ENCODE measurements around the gene CACNG5.
"Not testable (repeated sequence)": the region's sequence is repeated elsewhere in the genome, so short reads cannot be mapped to it uniquely, and the experiment has no call there.

CACNG5 gene

GRCh38 chr17:66855204-66855603 lies 20.3 kb downstream of the CACNG5 start:
- DNase-seq, result peak in 1 of 2 experiments; percentile 5

- no peak for DNase-seq
Observed at GRCh38 chr17:66858226-66859083, 23.5 kb downstream of the CACNG5 start.

GRCh38 chr17:66859353-66859752 lies 24.4 kb downstream of the CACNG5 start:
- no peak for DNase-seq

GRCh38 chr17:66860204-66860603 lies 25.3 kb downstream of the CACNG5 start:
- no peak for DNase-seq

- DNase-seq, result no peak
Observed at GRCh38 chr17:66863820-66864219, 28.9 kb downstream of the CACNG5 start.

DNA sequence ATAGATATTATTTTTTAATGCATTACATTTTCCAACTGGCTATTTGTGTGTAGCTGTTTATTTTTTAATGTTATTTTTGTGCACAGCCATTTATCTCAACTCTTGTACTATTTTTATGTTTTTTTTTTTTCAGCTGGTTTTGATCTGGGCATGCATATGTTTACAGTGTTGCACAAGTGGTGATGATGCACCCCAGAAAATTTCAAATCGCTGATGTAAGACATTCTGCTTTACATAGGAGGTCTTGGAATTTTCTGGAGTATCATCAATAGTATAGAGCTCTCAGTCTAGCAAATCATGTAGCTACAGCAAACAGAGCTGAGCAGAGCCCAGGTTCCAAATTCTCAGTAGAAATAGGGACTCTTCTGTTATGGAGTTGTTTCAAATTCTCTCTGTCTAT lies 30.2 kb downstream of the CACNG5 start:
- no peak for DNase-seq

GRCh38 chr17:66873962-66874361 lies 39.0 kb downstream of the CACNG5 start:
- DNase-seq, result no peak

DNA sequence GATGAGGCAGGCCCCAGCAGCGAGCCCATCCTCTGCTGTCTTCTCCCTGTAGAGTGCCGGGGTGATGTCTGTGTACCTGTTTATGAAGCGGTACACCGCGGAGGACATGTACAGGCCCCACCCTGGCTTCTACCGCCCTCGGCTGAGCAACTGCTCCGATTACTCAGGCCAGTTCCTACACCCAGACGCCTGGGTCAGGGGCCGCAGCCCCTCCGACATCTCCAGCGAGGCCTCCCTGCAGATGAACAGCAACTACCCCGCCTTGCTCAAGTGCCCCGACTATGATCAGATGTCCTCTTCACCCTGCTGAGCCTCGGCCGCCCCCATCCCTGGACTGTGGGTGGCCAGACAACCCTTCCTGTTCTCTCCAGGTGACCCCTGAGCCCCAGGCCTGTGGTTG lies 50.0 kb downstream of the CACNG5 start:
- no peak for DNase-seq

GRCh38 chr17:66885417-66885816 lies 50.5 kb downstream of the CACNG5 start:
- no peak for DNase-seq

DNA sequence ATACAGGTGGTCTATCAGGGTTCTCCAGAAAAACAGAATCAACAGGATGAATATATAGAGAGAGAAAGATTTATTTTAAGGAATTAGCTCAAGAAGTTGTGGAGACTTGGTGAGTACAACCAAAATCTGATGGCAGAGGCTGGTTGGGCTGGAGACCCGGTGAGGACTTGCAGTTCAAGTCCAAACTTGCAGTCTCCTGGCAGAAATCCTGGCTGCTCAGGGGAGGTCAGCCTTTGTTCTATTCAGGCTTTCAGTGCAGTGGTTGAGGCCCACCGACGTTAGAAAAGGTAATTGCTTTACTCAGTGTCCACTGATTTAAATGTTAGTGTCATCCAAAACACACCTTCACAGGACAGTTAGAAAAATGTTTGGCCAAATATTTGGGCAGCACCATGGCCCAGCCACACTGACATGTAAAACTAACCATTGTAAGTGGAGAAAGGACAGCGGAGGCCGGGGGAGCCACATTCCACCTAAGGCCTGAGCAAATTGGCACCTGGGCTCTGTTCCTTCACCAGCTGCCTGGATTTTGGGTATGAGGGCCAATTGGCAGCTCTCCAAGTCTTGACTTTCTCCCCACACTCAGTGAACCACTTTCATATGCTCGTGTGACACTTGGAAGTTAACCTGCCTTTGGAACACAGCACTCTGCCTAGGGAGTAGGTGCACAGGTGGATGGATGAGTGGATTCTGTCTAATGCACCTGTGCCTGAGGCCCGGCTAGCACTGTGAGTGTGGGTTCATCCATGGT lies 54.7 kb downstream of the CACNG5 start:
- no peak for DNase-seq

- DNase-seq, result no peak
Observed at GRCh38 chr17:66892246-66892645, 57.3 kb downstream of the CACNG5 start.

GRCh38 chr17:66893382-66893781 lies 58.5 kb downstream of the CACNG5 start:
- DNase-seq, result no peak

- DNase-seq, result no peak
Observed at GRCh38 chr17:66893863-66894262, 58.9 kb downstream of the CACNG5 start.

GRCh38 chr17:66897141-66897540 lies 62.2 kb downstream of the CACNG5 start:
- DNase-seq, result no peak

GRCh38 chr17:66898536-66898935 lies 63.6 kb downstream of the CACNG5 start:
- no peak for DNase-seq

DNA sequence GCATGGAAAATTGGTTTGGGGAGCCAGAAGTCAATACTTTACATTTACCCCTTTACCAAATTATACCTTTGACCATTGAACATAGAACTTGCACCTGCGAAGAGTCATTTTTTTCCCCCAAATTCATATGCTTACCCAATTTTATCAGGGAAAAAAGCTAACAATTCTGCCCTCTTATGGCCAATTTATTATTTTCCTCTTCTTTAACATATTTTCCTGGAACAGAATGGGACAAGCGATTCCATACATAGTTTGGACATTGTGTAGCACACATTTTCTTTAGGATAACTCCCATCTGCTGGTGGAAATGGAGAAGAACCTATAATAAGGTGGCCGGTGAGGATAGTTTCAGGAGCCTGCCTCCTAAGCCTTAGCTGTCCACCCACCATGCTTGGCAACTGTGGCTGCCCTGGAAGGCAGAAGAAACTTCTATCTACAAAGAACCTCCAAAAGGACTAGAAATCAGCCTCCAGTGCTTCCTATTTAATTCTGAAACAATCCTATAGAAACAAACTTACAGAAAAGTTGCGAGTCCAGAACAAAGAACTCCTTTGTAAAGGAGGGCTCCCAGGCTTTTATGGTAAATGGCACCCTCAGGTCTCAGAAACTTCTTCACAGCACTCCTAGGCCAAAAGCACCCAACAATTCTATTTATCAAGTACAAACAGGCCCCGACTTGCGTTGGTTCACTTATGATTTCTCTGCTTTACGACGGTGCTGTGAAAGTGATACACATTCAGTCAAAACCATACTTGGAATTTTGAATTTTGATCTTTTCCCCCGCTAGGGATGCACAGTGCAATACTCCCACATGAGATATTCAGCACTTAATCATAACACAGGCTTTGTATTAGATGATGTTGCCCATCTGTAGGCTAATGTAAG lies 65.5 kb downstream of the CACNG5 start:
- no peak for DNase-seq

DNA sequence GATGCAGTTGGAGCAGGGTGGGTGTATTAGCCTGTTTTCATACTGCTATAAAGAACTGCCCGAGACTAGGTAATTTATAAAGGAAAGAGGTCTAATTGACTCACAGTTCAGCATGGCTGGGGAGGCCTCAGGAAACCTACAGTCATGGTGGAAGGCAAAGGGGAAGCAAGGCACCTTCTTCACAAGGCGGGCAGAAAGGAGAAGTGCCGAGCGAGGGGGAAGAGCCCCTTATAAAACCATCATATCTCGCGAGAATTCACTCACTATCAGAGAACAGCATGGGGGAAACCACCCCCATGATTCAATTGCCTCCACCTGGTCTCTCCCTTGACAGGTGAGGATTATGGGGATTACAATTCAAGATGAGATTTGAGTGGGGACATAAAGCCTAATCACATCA lies 68.4 kb downstream of the CACNG5 start:
- DNase-seq, result not testable (repeated sequence)

GRCh38 chr17:66903781-66904180 lies 68.9 kb downstream of the CACNG5 start:
- DNase-seq, result no peak

- no peak for DNase-seq
Observed at GRCh38 chr17:66904760-66905624, 70.1 kb downstream of the CACNG5 start.

DNA sequence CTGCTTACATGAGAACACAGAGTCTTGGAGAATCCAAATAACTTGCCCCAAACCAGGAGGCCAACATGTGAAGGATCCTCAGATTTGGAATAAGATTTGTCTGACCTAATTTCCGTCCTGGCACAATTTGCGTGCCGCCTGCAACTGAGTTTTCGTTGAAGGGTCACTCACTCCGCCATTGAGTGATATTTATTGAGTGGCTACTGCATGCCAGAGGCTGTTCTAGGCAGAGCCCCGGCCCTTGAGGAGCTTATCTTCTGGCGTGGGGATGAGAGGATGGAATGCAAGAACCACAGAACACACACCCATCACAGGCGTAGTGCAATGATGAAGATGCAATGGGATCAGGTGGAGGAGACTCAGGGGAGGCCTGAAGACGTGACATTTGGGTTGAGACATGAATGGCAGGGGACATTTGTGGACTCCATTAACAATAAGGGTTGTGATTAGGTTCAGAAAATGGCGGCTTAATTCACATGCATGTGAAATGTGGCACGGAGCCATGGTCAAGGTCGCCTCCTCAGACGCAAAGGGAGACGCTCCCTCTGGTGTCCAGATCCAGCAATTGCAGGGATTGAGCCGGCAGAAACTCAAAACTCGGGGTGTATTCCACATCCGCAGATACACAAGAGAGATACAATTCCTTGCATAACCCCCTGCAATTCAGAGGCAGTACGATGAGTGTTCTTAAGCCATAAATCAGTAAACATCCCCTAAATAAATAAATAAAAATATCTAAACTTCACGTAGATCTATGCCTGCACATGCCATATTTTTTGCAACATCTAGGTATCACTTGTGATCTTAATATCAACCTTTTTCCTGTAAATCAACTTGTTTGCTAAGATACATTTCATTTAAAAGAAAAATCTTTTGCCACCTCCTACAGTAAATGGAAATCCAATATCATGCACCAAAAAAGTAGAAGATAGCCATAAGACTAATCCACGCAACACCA lies 71.7 kb downstream of the CACNG5 start:
- peak; percentile 48 to 58 for DNase-seq

GRCh38 chr17:66909804-66910373 lies 75.0 kb downstream of the CACNG5 start:
- DNase-seq, result no peak
